Right renal pelvis (tissue), 4 donors: Measurements from ENCODE around the gene NR2C2AP. TPM values are rescaled to one million over a fixed set of nuclear protein-coding genes. Genes with fewer than 3 reads are reported as not detected.
"Not testable (repeated sequence)": the region's sequence is repeated elsewhere in the genome, so short reads cannot be mapped to it uniquely, and the experiment has no call there.

Experiments
- DNase-seq, 4 donors: peaks; one replicate each; pipeline ENCODE4 v3.0.0-alpha.2; 2013; ENCODE audit warnings: low read depth in 4 of 4, low spot score in 3 of 4, missing footprints in 1 of 4
- polyA plus RNA-seq, 4 donors: library from polyadenylated mRNA; unstranded; fragments of 120-200 nt; gene quantifications; one replicate each; pipeline ENCODE4 v1.2.1, GENCODE V29; 2013; ENCODE audit not compliant: insufficient read length in 4 of 4

Gene NR2C2AP
- 10 to 100 TPM; 12.2 to 16.8 (median 14.8) TPM for polyA plus RNA-seq

DNA sequence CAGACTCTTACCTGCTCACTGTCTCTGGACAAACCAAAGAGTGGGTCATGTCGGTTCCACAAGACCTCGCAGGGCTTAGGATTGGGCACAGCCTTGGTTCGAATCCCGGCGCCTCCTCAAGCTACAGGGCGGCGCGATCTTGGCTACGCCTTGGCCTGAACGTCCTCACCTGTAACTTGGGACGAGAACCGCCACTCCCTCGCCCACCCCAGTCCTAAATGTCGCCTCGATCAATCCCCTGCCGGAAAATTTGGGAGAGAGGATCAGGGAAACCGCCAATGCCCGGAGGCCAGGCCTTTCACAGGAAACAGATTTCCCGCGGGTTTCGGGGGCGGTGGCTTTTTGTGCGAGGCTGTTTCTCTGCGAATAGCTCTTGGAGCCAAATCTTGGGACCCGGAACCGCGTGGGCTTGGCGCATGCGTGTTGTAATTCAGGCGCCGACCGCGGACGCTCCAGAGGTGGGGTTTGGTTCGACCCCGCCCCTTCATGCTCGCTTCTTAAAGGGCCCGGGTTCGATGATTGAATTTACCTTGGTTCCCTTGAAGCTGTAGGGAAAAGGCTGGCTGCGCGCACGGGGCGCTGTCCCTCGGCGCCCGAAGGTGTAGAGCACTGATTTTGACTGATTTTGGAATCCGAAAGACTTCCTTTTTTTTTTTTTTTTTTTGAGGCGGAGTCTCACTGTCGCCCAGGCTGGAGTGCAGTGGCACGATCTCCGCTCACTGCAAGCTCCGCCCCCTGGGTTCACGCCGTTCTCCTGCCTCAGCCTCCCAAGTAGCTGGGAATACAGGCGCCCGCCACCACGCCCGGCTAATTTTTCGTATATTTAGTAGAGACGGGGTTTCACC lies at the start of gene NR2C2AP:
Gene NR2C2AP, minus strand, starts transcription at position 403 of the 845 bp plus-strand sequence. Its CDS starts 354 bp downstream, at position 49.
- peak; percentile 69 to 81 (median 78) for DNase-seq

GRCh38 chr19:19250196-19250801 lies 47.1 kb upstream of the NR2C2AP start:
- DNase-seq: no peak

- no peak for DNase-seq
Observed at GRCh38 chr19:19240476-19240875, 37.3 kb upstream of the NR2C2AP start.

GRCh38 chr19:19239675-19240074 lies 36.5 kb upstream of the NR2C2AP start:
- no peak for DNase-seq

DNA sequence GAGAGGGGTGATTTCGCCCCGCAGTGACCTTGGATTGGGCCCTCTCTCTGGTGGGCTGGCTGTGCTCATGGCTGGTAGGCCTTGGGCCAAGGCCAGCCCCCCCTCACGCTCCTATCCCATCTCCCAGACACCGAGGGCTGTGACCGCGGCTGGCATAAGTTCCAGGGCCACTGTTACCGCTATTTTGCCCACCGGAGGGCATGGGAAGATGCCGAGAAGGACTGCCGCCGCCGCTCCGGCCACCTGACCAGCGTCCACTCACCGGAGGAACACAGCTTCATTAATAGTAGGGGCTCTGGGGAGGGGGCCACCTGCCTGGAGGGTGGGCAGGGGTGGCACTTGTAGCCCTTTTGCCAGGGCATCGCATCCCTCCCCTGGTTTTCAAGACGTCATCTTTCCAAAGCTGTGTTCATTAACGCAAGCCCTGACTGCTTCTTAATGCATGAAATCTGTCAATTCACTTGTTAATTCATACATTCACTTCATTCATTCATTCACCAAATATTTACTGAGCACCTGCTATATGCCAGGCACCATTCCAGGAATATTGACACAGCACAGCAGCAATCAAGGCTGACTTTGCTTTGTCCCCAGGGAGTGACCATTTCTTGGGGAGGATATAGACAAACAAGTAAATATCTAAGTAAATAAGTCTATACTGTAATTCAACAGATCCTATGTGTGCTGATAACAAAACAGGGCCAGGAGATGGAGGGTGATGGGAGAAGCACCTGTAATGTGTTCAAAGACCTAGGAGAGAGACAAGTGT lies 35.1 kb upstream of the NR2C2AP start:
- no peak for DNase-seq

DNA sequence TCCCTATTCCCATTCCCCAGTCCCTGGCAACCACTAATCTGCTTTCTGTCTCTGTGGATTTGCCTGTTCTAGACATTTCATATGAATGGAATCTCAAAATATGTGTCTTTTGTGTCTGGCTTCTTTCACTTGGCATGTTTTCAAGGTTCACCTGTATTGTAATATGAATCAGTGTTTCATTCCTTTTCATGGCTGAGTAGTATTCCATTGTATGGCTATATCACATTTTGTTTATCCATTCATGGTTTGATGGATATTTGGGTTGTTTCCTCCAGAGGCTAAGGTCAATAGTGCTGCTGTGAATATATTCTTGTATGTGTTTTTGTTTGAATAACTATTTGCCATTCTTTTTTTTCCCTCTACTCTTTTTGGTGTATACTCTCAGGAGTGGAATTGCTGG lies 33.0 kb upstream of the NR2C2AP start:
- DNase-seq: no peak

GRCh38 chr19:19234220-19234816 lies 31.1 kb upstream of the NR2C2AP start:
- no peak for DNase-seq

- DNase-seq: no peak
Observed at GRCh38 chr19:19232261-19232721, 29.1 kb upstream of the NR2C2AP start.

GRCh38 chr19:19230999-19231398 lies 27.8 kb upstream of the NR2C2AP start:
- no peak for DNase-seq

DNA sequence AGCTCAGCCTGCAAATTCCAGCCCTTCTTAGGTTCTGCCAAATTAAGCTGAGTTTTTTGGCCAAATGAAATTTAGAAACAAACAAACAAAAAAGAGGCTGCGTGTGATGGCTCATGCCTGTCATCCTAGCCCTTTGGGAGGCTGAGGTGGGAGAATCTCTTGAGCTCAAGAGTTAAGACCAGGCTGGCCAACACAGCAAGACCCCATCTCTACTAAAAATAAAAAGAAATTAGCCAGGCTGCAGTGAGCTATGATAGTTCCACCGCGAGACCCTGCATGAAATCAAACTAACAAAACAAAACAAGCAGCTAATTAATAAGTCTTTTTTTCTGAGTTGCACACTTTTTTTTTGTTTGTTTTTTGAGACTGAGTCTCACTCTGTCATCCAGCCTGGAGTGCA lies 26.5 kb upstream of the NR2C2AP start:
- DNase-seq: no peak

- DNase-seq: no peak
Observed at GRCh38 chr19:19227217-19227616, 24.0 kb upstream of the NR2C2AP start.

DNA sequence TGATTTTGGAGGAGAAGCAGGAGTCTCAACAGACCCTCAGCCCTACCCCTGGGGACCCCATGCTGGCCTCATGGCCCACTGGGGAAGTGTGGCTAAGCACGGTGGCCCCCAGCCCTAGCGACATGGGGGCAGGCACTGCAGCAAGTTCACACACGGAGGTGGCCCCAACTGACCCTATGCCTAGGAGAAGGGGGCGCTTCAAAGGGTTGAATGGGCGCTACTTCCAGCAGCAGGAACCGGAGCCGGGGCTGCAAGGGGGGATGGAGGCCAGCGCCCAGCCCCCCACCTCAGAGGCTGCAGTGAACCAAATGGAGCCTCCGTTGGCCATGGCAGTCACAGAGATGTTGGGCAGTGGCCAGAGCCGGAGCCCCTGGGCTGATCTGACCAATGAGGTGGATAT lies 23.4 kb upstream of the NR2C2AP start:
- no peak for DNase-seq

DNA sequence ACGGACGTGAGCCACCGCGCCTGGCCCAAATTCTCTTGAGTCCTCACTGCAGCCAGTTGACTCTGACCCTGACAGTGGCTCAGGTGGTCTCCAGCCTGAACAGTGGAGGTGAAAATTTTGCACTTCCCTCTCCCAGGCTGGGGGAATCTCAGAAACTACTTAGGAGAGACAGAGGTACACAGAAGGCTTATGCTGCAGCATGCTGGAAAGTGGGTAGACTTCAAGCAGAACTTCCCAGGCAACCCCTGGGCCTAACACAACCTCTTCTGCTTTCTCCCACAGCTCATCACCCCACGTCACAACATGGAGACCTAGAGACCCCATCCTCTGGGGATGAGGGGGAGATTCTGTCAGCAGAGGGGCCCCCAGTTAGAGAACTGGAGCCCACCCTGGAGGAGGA lies 23.0 kb upstream of the NR2C2AP start:
- no peak for DNase-seq

DNA sequence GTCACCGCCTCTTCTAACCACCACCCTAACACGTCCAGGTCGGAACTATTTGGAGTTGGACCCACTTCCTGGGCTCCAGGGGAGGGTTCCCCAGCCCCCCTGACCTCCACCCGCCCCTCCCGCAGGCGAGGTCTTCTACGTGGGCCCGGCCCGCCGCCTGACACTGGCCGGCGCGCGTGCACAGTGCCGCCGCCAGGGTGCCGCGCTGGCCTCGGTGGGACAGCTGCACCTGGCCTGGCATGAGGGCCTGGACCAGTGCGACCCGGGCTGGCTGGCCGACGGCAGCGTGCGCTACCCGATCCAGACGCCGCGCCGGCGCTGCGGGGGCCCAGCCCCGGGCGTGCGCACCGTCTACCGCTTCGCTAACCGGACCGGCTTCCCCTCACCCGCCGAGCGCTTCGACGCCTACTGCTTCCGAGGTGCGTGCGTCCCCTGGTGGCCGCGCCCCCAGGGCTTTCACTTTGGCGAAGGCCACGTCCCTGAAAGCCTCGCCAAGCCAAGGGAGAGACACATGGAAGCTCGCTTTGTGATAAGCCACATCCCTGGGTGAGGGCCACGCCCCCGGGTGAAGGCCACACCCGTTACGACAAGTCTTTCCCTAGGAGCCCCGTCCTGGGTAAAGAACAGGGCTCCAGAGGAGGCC lies 21.8 kb upstream of the NR2C2AP start:
- peak in 1 of 4 donors; percentile 22 for DNase-seq

- no peak for DNase-seq
Observed at GRCh38 chr19:19224150-19224851, 21.1 kb upstream of the NR2C2AP start.

DNA sequence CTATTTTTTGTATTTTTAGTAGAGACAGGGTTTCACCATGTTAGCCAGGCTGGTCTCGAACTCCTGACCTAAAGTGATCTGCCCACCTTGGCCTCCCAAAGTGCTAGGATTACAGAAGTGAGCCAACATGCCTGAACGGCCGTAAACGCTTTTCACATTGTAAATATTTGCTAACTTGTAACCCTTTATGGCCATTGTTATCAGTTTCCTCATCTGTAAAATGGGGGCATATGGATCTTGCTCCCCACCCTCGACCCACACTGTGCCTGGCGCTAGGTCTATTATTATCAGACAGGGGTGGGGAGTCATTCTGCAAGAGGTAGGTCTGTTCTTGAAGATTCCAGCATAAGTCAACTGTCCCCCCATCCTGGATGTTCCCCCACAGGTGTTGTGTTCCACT lies 20.4 kb upstream of the NR2C2AP start:
- no peak for DNase-seq

DNA sequence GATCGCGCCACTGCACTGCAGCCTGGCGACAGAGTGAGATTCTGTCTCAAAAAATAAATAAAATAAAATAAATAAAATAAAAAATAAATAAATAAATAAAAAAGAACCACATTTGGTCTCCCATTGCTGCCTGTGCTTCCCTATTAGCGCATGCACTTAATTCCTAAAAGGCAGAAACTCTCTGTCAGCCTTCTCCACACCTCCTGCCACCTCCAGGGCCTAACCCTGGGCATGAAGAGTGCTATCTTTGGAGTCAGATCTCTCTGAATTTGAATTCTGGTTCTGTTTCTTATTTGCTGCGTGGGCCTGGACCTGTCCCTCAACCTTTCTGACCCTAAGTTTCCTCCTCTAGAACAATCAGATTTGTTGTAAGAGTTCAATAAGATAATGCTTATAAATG lies 19.8 kb upstream of the NR2C2AP start:
- DNase-seq: no peak

GRCh38 chr19:19221000-19221399 lies 17.8 kb upstream of the NR2C2AP start:
- DNase-seq: not testable (repeated sequence)

GRCh38 chr19:19218911-19219310 lies 15.7 kb upstream of the NR2C2AP start:
- no peak for DNase-seq

GRCh38 chr19:19217099-19217498 lies 13.9 kb upstream of the NR2C2AP start:
- DNase-seq: no peak
